ENCODE data around the gene ABCA5.
"Not testable (repeated sequence)": the region's sequence is repeated elsewhere in the genome, so short reads cannot be mapped to it uniquely, and the experiment has no call there.

Gene ABCA5

DNA sequence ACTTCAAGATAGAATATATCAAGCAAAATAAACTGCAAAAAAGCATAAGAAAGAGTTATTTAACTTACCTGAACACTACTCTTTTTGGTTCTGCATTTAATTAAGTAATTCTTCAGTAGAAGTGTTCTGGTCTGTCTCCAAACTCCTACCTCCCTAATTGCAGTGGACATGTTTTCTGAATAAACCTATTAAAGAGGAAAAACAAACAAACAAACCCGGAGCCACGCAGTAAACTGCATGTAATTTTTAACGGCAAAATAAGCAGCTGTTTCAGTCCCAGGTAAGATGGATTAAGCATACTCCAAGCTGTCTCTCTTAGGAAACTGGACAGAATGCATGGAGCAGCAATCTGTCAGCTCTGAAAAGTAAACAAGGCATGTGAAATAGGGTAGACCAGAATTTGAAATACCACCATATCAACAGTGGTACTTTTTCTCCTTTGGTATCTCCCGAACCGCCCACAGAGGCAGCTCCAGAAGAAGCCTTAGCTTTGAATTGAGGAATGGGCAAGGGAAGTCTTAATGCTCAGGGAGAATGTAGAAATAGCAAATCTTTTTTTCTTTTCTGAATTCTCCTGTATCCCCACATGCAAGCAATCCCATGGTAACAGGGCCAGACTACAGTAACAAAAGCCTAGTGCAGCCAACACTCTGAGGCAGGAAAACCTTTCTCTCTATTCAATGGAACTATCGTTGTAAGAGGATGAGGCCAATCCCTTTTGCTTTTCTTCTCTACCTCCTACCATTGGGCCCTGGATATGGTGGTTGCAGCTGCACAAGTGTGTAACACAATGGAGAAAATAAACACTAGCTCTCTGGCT is 12.5 kb downstream of the ABCA5 start:
- H3K27ac Mint-ChIP-seq: no peak overlapping the region
- no peak overlapping the region for H3K4me3 Mint-ChIP-seq

DNA sequence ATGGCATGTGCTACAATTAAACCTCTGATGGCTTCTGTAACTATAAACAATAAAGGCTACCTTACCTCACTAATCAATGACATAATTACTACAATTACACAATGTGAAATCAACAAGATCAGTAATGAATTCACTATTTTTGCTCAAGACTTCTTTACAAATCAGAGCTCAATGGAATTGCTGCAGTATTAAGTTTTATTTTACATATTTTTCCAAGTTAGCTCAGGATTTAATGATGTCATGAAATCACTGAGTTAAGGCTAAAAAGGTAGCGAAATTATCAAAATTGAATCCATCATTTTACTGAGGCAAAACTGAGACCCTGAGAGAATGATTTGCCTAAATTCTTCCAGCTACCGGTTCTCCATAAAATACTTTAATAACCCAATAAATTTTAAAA is 21.8 kb downstream of the ABCA5 start:
- no peak for DNase-seq (ENCODE audit: low spot score)
- Mint-ChIP-seq H3K36me3 (ENCODE audit: low read depth) (peaks cover 2% of the 10 kb centered on the region), H3K27ac (no peak overlapping the region), H3K4me1 (ENCODE audit: low read depth) (no peaks in the 10 kb centered on the region), H3K9me3 (no peaks in the 10 kb centered on the region), H3K27me3 (ENCODE audit: low read depth) (no peaks in the 10 kb centered on the region), H3K4me3 (no peak overlapping the region)

More for the DNA sequence above, 12.5 kb downstream of the ABCA5 start:
- no peaks in the 10 kb centered on the region for H3K4me1 Mint-ChIP-seq (ENCODE audit: low read depth)
- no peaks in the 10 kb centered on the region for H3K9me3 Mint-ChIP-seq
- no peaks in the 10 kb centered on the region for H3K27me3 Mint-ChIP-seq (ENCODE audit: low read depth)
- DNase-seq (ENCODE audit: low spot score): no peak
- no peaks in the 10 kb centered on the region for H3K36me3 Mint-ChIP-seq (ENCODE audit: low read depth)

DNA sequence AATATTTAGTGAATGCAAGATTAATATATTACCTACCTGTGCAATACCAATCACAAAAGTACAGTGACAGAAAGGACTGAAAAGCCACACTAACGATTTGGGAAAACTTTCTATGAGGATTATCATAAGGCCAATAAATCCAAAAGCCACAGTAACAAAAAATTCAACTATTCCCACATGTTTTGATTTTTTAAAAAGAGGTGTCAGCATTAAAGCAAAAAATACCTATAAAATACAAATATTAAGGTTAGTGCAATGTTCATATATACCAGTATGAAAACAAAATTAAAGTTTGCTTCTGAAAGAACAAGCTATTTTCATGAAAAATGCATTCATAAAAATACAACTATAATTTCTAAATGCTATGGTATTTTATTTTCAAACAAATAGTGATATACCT is 24.3 kb downstream of the ABCA5 start:
- H3K9me3 Mint-ChIP-seq: no peaks in the 10 kb centered on the region
- no peaks in the 10 kb centered on the region for H3K4me1 Mint-ChIP-seq (ENCODE audit: low read depth)
- no peak overlapping the region for H3K4me3 Mint-ChIP-seq
- no peaks in the 10 kb centered on the region for H3K27me3 Mint-ChIP-seq (ENCODE audit: low read depth)
- DNase-seq (ENCODE audit: low spot score): no peak
- H3K36me3 Mint-ChIP-seq (ENCODE audit: low read depth): peaks cover 1% of the 10 kb centered on the region
- no peak overlapping the region for H3K27ac Mint-ChIP-seq

DNA sequence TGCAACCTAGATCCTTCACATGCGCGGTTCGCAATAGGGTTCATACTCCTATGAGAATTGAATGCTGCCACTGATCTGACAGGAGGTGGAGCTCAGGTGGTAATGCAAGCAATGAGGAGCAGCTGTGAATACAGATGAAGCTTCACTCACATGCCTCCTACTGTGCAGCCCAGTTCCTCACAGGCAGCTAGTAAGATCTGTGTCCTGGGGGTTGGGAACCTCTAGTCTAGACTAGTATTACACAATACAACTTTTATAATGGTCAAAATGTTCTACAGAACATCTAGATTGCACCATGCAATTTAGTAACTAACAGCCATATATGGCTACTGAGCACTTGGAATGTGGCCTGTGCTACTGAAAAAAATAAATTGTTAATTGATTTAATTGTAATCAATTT is 26.7 kb downstream of the ABCA5 start:
- Mint-ChIP-seq H3K27ac (no peak overlapping the region), H3K27me3 (ENCODE audit: low read depth) (no peaks in the 10 kb centered on the region), H3K4me1 (ENCODE audit: low read depth) (no peaks in the 10 kb centered on the region), H3K4me3 (no peak overlapping the region), H3K9me3 (no peaks in the 10 kb centered on the region), H3K36me3 (ENCODE audit: low read depth) (peaks cover 1% of the 10 kb centered on the region)
- no peak for DNase-seq (ENCODE audit: low spot score)

DNA sequence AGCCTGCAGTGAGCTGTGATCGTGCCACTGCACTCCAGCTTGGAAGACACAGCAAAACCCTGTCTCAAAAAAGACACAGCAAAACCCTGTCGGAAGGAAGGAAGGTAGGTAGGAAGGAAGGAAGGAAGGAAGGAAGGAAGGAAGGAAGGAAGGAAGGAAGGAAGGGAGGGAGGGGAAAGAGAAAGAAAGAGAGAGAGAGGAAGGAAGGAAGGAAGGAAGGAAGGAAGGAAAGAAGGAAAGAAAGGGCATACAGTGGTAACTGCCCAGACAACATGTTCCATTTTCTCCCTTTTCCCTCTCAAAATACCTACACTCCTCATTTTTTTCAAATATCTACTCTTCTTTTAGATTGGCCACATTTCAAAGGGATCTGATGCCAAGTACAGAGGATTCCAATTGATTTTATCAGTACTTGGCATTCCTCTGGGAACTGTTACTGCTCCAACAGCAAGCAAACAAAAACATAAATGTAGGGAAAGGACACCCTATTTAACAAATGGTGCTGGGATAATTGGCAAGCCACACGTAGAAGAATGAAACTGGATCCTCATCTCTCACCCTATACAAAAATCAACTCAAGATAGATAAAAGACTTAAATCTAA is 28.7 kb downstream of the ABCA5 start:
- H3K4me1 Mint-ChIP-seq (ENCODE audit: low read depth); H3K4me3 Mint-ChIP-seq; H3K36me3 Mint-ChIP-seq (ENCODE audit: low read depth); H3K27ac Mint-ChIP-seq; H3K27me3 Mint-ChIP-seq (ENCODE audit: low read depth); H3K9me3 Mint-ChIP-seq; DNase-seq (ENCODE audit: low spot score): not testable (repeated sequence)

DNA sequence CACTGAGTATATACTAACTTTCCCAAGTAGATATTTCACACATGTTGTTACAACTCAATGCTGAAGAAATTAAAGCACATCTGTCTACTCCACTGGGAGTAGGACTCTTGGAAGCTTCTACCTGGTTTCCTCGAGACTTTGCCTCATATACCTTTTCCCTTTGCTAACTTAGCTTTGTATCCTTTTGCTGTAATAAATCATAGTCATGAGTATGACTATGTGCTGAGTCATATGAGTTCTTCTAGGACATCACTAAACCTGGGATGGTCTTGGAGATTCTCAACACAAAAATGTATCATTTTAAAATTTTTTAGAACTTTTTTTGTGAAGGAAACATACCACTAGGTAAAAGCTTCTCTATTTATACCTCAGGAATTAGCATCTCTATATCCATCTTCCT is 39.8 kb downstream of the ABCA5 start:
- Mint-ChIP-seq H3K9me3 (no peaks in the 10 kb centered on the region), H3K4me1 (ENCODE audit: low read depth) (no peaks in the 10 kb centered on the region), H3K4me3 (no peak overlapping the region), H3K27me3 (ENCODE audit: low read depth) (no peaks in the 10 kb centered on the region), H3K36me3 (ENCODE audit: low read depth) (peaks cover 17% of the 10 kb centered on the region), H3K27ac (no peak overlapping the region)
- DNase-seq (ENCODE audit: low spot score): no peak

DNA sequence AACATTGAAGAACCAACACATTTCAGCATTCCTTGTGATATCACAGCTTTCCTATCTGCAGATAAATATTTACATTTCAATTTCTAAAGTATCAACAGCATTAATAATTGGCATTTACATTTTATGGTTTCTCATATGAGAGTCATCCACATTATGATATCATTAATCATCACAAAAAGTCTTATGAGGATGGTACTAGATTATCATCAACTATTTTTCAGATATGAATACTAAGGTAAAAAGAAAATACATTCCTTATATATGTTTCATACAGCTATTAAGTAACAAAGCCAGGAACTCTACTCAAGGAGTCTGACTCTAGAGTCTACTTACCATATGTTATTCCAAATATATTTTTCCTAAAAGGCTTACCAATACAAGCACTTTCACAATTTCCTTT is 40.7 kb downstream of the ABCA5 start:
- Mint-ChIP-seq H3K27me3 (ENCODE audit: low read depth) (no peaks in the 10 kb centered on the region), H3K4me3 (no peak overlapping the region), H3K9me3 (no peaks in the 10 kb centered on the region), H3K36me3 (ENCODE audit: low read depth) (peaks cover 21% of the 10 kb centered on the region), H3K27ac (no peak overlapping the region), H3K4me1 (ENCODE audit: low read depth) (no peaks in the 10 kb centered on the region)
- no peak for DNase-seq (ENCODE audit: low spot score)

DNA sequence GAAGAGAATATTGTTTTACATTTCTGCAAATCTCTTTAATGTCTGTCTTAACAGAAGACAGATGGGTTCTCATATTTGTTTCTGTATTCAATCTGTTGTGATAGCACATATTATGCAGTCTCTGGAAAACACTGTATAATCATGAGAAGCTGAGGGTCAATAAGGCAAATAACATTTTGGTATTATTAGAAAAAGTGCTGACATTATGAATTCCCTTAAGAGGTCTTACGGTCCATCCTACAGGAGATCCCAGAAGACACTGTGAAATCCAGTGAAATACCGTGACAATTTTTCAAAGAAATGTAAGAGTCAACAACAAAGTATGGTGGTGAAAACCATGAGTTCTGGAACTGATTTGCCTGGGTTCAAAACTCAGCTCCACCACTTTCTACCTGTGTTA is 42.3 kb downstream of the ABCA5 start:
- Mint-ChIP-seq H3K9me3 (no peaks in the 10 kb centered on the region), H3K27ac (no peak overlapping the region), H3K36me3 (ENCODE audit: low read depth) (peaks cover 21% of the 10 kb centered on the region), H3K4me3 (no peak overlapping the region), H3K4me1 (ENCODE audit: low read depth) (no peaks in the 10 kb centered on the region), H3K27me3 (ENCODE audit: low read depth) (no peaks in the 10 kb centered on the region)
- no peak for DNase-seq (ENCODE audit: low spot score)

DNA sequence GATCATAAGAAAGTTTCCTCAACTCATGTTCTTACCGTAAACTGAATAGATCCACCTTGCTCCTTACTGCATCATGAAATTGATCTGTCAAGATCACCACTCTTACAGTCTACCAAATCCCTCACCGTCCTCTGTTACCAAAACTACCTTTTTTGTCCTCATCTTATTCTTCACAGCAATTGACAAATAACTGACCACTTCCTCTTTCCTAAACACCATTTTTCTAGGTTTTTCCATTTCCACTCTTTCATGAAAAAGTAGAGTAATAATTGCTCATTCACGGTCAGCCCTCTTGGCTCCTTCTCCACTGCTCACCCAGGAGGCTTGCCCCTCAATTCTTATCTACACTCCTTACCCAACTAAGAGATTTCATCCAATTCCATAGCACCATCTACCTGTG is 44.9 kb downstream of the ABCA5 start:
- H3K9me3 Mint-ChIP-seq: no peaks in the 10 kb centered on the region
- DNase-seq (ENCODE audit: low spot score): no peak
- no peaks in the 10 kb centered on the region for H3K4me1 Mint-ChIP-seq (ENCODE audit: low read depth)
- no peak overlapping the region for H3K27ac Mint-ChIP-seq
- no peaks in the 10 kb centered on the region for H3K27me3 Mint-ChIP-seq (ENCODE audit: low read depth)
- H3K4me3 Mint-ChIP-seq: no peak overlapping the region
- peaks cover 17% of the 10 kb centered on the region for H3K36me3 Mint-ChIP-seq (ENCODE audit: low read depth)

DNA sequence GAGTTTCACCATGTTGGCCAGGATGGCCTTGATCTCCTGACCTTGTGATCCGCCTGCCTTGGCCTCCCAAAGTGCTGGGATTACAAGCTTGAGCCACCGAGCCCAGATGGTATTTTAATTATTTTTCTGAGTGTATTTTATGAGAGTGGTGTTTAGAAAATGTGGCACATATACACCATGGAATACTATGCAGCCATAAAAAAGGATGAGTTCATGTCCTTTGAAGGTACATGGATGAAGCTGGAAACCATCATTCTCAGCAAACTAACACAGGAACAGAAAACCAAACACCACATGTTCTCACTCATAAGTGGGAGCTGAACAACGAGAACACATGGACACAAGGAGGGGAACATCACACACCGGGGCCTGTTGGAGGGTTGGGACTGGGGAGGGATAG is 50.7 kb downstream of the ABCA5 start:
- not testable (repeated sequence) for DNase-seq (ENCODE audit: low spot score); H3K27me3 Mint-ChIP-seq (ENCODE audit: low read depth); H3K36me3 Mint-ChIP-seq (ENCODE audit: low read depth); H3K9me3 Mint-ChIP-seq; H3K4me1 Mint-ChIP-seq (ENCODE audit: low read depth); H3K27ac Mint-ChIP-seq; H3K4me3 Mint-ChIP-seq

DNA sequence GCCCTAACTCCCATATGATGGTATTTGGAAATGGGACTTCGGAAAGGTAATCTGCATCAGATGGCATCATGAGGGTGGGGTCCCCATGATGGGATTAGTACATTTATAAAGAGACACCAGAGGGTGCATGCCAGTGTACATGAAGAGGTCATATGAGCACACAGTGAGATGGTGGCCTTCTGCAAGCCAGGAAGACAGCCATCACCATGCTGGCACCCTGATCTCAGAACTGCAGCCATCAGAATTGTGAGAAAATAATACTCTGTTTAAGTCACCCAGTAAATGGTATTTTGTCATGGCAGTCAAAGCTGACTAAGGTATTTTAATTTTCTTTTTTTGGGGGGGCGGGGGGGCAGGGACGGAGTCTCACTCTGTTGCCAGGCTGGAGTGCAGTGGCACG is 51.2 kb downstream of the ABCA5 start:
- Mint-ChIP-seq H3K4me3 (no peak overlapping the region), H3K27me3 (ENCODE audit: low read depth) (no peaks in the 10 kb centered on the region), H3K36me3 (ENCODE audit: low read depth) (peaks cover 5% of the 10 kb centered on the region), H3K9me3 (no peaks in the 10 kb centered on the region), H3K4me1 (ENCODE audit: low read depth) (no peaks in the 10 kb centered on the region), H3K27ac (no peak overlapping the region)
- no peak for DNase-seq (ENCODE audit: low spot score)

DNA sequence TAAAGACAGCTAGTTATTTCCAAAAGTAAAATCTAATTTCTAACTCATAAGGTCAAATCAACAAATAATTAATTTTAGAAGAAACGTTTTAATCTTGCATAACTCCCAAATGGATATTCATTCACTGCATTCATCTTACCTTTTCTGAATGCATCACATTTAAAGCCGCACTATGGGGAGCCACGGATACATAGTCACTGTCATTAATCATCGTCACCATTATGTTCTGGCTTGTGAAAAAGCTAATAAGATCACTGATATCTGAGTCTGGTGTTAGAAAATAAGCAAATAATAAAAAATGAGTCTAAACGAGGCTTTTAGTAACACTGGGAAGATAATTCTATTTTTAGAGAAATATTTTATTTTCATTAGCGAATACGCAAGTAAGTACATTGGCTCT is 55.9 kb downstream of the ABCA5 start:
- DNase-seq (ENCODE audit: low spot score): no peak
- Mint-ChIP-seq H3K27me3 (ENCODE audit: low read depth) (no peaks in the 10 kb centered on the region), H3K36me3 (ENCODE audit: low read depth) (peaks cover 3% of the 10 kb centered on the region), H3K27ac (no peak overlapping the region), H3K4me1 (ENCODE audit: low read depth) (no peaks in the 10 kb centered on the region), H3K9me3 (no peaks in the 10 kb centered on the region), H3K4me3 (no peak overlapping the region)

DNA sequence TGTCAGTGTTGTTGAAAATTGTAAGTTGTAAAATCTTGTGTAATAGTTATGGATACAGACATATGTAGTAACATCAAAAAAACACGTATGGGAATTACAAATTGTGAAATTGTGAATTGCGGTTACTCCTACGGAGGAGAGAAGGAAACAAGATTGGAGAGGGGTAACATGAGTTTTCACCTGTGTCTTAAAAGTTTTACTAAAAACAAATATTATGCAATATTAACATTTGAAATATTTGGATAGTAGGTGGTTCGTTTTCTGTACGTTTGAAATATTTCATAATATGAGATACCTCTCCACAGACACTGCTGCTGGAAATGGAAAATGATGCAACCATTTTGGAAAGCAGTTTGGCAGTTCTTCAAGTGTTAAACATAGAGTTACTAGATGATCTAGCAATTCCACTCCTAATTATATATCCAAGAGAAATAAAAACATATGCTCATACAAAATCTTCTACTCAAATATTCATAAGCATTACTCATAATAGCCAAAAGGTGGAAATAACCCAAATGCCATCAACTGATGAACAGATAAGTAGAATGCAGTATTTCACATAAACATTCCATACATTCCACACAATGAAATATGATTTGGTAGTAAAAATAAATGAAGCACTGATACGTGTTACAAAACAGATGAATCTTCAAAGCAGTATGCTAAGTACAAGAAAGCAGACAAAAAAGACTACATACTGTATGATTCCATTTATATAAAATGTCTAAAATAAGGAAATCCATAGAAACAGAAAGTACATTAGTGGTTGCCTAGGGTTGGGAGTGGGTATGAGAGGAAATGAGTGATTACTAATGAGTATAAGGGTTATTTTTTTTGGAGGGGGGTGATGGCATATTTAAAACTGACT is 57.6 kb downstream of the ABCA5 start:
- Mint-ChIP-seq H3K9me3 (no peaks in the 10 kb centered on the region), H3K27ac (no peak overlapping the region), H3K27me3 (ENCODE audit: low read depth) (no peaks in the 10 kb centered on the region), H3K4me1 (ENCODE audit: low read depth) (no peaks in the 10 kb centered on the region), H3K4me3 (no peak overlapping the region), H3K36me3 (ENCODE audit: low read depth) (no peaks in the 10 kb centered on the region)
- DNase-seq (ENCODE audit: low spot score): no peak

DNA sequence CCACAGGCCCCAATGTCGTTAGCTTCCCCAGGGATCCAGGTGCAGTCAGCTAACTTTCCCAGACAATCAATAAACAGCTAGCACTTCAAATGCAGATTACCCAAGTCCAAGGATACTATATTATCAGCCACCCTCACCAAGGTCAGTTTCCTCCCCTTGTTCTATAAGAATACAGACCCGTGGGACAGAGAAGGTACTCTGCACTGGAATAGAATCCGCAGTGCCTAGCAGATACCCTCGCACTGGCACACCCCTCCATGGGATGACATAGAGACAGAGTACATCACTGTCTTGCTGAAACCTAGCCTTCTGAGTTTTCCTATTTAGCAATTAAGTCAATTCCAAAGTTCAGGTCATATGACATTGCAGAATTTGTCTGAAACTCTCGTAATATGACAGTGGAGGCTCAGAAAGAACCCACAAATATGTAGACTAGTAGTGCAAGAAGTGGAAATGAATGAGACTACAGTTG is 58.4 kb downstream of the ABCA5 start:
- H3K4me3 Mint-ChIP-seq: no peak overlapping the region
- no peaks in the 10 kb centered on the region for H3K27me3 Mint-ChIP-seq (ENCODE audit: low read depth)
- H3K4me1 Mint-ChIP-seq (ENCODE audit: low read depth): no peaks in the 10 kb centered on the region
- DNase-seq (ENCODE audit: low spot score): no peak
- H3K36me3 Mint-ChIP-seq (ENCODE audit: low read depth): no peaks in the 10 kb centered on the region
- no peaks in the 10 kb centered on the region for H3K9me3 Mint-ChIP-seq
- no peak overlapping the region for H3K27ac Mint-ChIP-seq

All from T-helper 2 cell treated with Interferon-gamma antibody and Interleukin-4, amounts not matched to agents 5 μg/mL and 100 μg/mL, for 36 hours (primary cell).